PC-9 (cell line): ENCODE data around the gene VASP.

Experiments
- EZH2 ChIP-seq: fragments of 200-600 bp; sonication (generic); IDR thresholded peaks from 2 replicates; pipeline ENCODE4 v1.8.0; 2017; ENCODE audit warnings: antibody characterized with exemption, low read depth
- TF ChIP-seq, protein P1 (sequence below): fragments of 200-600 bp; sonication (generic); conservative IDR thresholded peaks from 2 replicates; pipeline ENCODE4 v1.6.1; 2017; ENCODE audit warnings: mixed run types, antibody characterized with exemption, mild to moderate bottlenecking, moderate library complexity

DNA sequence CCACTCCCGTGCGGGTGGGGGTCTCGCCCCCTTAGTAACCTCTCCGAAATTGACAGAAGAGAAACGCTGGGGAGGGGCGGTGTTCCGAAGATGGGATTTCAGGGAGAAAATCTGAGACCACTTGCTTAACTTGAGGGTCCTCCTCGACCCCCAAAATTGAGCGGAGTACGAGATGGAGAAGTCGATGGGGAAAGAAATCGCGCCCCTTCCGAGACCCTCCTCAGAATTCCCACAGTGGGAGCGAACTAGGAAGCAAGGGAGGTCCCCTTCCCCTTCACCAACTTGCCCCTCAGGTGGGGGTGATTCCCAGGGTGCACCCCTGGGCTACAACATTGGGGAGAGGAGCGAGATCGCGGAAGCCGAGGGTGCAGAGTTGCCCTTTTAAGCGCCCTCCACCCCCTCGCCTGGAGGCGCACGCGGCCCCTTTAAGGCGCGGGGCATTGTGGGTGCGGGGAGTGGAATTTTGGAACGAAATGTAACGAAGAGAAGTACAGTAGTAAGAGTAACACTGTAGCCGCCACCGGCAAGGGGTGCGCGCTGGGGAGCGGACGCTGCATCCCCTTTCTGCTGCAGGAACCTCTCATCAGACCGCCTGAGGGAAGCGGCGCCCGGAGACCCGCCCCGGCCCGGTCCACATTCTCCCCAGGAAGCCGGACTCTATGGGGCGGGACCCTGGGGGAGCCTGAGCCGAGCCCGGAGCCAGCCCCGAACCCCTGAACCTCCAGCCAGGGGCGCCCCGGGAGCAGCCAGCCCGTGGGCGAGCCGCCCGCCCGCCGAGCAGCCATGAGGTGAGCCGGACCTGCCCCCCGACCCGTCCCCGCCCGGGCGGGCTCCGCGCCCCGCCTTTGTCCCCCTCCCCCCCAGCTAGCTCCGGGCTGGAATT, at the start of gene VASP:
- TF ChIP-seq, protein P1, sequence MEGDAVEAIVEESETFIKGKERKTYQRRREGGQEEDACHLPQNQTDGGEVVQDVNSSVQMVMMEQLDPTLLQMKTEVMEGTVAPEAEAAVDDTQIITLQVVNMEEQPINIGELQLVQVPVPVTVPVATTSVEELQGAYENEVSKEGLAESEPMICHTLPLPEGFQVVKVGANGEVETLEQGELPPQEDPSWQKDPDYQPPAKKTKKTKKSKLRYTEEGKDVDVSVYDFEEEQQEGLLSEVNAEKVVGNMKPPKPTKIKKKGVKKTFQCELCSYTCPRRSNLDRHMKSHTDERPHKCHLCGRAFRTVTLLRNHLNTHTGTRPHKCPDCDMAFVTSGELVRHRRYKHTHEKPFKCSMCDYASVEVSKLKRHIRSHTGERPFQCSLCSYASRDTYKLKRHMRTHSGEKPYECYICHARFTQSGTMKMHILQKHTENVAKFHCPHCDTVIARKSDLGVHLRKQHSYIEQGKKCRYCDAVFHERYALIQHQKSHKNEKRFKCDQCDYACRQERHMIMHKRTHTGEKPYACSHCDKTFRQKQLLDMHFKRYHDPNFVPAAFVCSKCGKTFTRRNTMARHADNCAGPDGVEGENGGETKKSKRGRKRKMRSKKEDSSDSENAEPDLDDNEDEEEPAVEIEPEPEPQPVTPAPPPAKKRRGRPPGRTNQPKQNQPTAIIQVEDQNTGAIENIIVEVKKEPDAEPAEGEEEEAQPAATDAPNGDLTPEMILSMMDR = no peak
- no peak for TF ChIP-seq EZH2
